Spleen (tissue), 11 donors: ENCODE results near the gene CFAP54. TPM values are rescaled to one million over a fixed set of nuclear protein-coding genes. Genes with fewer than 3 reads are reported as not detected.

ENCODE experiments used
- DNase-seq: peaks from one replicate; pipeline ENCODE4 v3.0.0-alpha.2; 2020
- H3K27ac ChIP-seq, 8 donors: fragments of 200-600 bp; sonication (generic) in 7 of 8; 1 replicate in 4 of 8; 2 replicates in 4 of 8; pipeline versions ENCODE4 v1.5.0 to v1.8.0; 2016 to 2021; ENCODE audit warnings: inconsistent platforms in 4 of 8, mild to moderate bottlenecking in 4 of 8, moderate library complexity in 1 of 8
- H3K27me3 ChIP-seq, 7 donors: fragments of 200-600 bp; sonication (generic) in 6 of 7; replicated peaks in 1 of 7; 1 replicate in 4 of 7; 2 replicates in 3 of 7; pipeline versions ENCODE4 v1.5.0 to v1.8.0; 2016 to 2021; ENCODE audit warnings: inconsistent platforms in 3 of 7, mild to moderate bottlenecking in 1 of 7
- H3K36me3 ChIP-seq, 6 donors: fragments of 200-600 bp; sonication (generic) in 5 of 6; 1 replicate in 4 of 6; 2 replicates in 2 of 6; pipeline versions ENCODE4 v1.5.0 to v1.8.0; 2016 to 2021; ENCODE audit warnings: inconsistent platforms in 2 of 6
- H3K4me1 ChIP-seq, 6 donors: fragments of 200-600 bp; sonication (generic) in 5 of 6; 1 replicate in 3 of 6; 2 replicates in 3 of 6; pipeline versions ENCODE4 v1.5.0 to v1.8.0; 2016 to 2021; ENCODE audit warnings: inconsistent platforms in 3 of 6
- H3K4me3 ChIP-seq, 8 donors: fragments of 200-600 bp; sonication (generic) in 7 of 8; 1 replicate in 4 of 8; 2 replicates in 4 of 8; pipeline versions ENCODE4 v1.5.0 to v1.8.0; 2016 to 2021; ENCODE audit warnings: inconsistent platforms in 4 of 8, mild to moderate bottlenecking in 4 of 8, moderate library complexity in 2 of 8
- H3K9me3 ChIP-seq, 8 donors: fragments of 200-600 bp; sonication (generic) in 7 of 8; 1 replicate in 4 of 8; 2 replicates in 4 of 8; pipeline versions ENCODE4 v1.5.0 to v1.8.0; 2016 to 2021; ENCODE audit warnings: inconsistent platforms in 4 of 8
- CTCF ChIP-seq, 11 experiments: fragments of 200-600 bp in 7 of 11; fragments of 450-650 bp in 4 of 11; sonication (generic) in 4 of 11; IDR thresholded peaks in 8 of 11; conservative IDR thresholded peaks in 3 of 11; 1 replicate in 7 of 11; 2 replicates in 4 of 11; pipeline versions ENCODE4 v1.4.0 to v1.8.0; 2016 to 2021; ENCODE audit warnings: antibody characterized with exemption in 11 of 11, inconsistent platforms in 4 of 11, mild to moderate bottlenecking in 1 of 11
- POLR2A ChIP-seq, 3 donors: fragments of 450-650 bp; IDR thresholded peaks; one replicate each; pipeline ENCODE4 v1.5.1; 2017; ENCODE audit warnings: antibody characterized with exemption in 3 of 3, mild to moderate bottlenecking in 1 of 3
- POLR2AphosphoS5 ChIP-seq, 3 donors: sonication (generic); formaldehyde crosslinking; IDR thresholded peaks; one replicate each; pipeline ENCODE4 v1.5.1; 2017; ENCODE audit warnings: antibody characterized with exemption in 3 of 3
- WGBS, 5 donors: extraction: QIAGEN DNeasy Blood & Tissue Kit in 3 of 5; methylation state at CpG; one replicate each; pipeline versions ENCODE4 v1.1.5 to v1.1.7; 2013 to 2018; 5-methylcytosine and 5-hydroxymethylcytosine counted together
- intact Hi-C: fragments of 100-400 bp; cut with DNase I; formaldehyde crosslinking; loops from one replicate; pipeline ENCODE4 v1.15.0; 2023; ENCODE audit warnings: low total_unique reads
- polyA plus RNA-seq, 3 donors: library from polyadenylated mRNA; stranded (reverse); fragments of 200-250 nt; gene quantifications; one replicate each; pipeline ENCODE4 v1.2.1, GENCODE V29; 2013
- total RNA-seq, 7 donors: library from RNA; depleted of rRNA in 3 of 7; stranded (reverse); fragments of >200 nt in 3 of 7; fragmentation: NEBNext Ultra II Directional in 4 of 7; extraction: Animal tissue kit (Norgen Biotek cat#: 25700) in 4 of 7; gene quantifications; one replicate each; pipeline versions ENCODE4 v1.1.0 to v1.2.1, GENCODE V29; 2016 to 2021
- donor health status: healthy with polysubstance abuse.
- donor health status: DM: no; HTN: no; CAD: no; lungs with moderate emphysema.
- donor health status: DM: no; HTN: no; CAD: no.
- donor health status: Bipolar disorder and iron deficiency.
- donor health status: healthy.
- donor health status: DM: no; HTN: no; CAD: no.
- donor health status: DM: yes; HTN: yes; CAD: no.

The CFAP54 gene
- total and polyA plus RNA-seq, 10 donors = 0.09 to 3.6 (median 2.1) TPM

GRCh38 chr12:96514328-96514727, 25.0 kb downstream of the CFAP54 start:
- no peaks in the 10 kb centered on the region for H3K9me3 ChIP-seq
- intact Hi-C loops = no loop called here
- H3K36me3 ChIP-seq = no peaks in the 10 kb centered on the region
- DNase-seq = no peak
- H3K27me3 ChIP-seq = no peaks in the 10 kb centered on the region
- no peak overlapping the region for H3K4me3 ChIP-seq
- 54 to 73% (median 66%) methylated on average over 3 of the region's 3 CpGs for WGBS, 5 donors
- peaks cover 0 to 17% (median 6%) of the 10 kb centered on the region in 6 donors for H3K4me1 ChIP-seq
- H3K27ac ChIP-seq = no peak overlapping the region
- TF ChIP-seq POLR2AphosphoS5 (IDR thresholded peaks at IDR 0.05) (no peak), CTCF (IDR thresholded peaks at IDR 0.05 in 8 of 11, conservative IDR thresholded peaks at IDR 0.05 in 3 of 11) (no peak), POLR2A (IDR thresholded peaks at IDR 0.05) (no peak)

GRCh38 chr12:96516472-96517430, 27.4 kb downstream of the CFAP54 start:
- Histone ChIP-seq H3K27ac (peak overlapping the region in 2 of 8 donors; percentile 23 to 49), H3K9me3 (no peaks in the 10 kb centered on the region), H3K4me3 (peak overlapping the region in 1 of 8 donors; percentile 5), H3K36me3 (no peaks in the 10 kb centered on the region), H3K27me3 (no peaks in the 10 kb centered on the region), H3K4me1 (peaks cover 0 to 17% (median 6%) of the 10 kb centered on the region in 6 donors)
- intact Hi-C loops = loop anchor here (5.0 kb wide), 1 partner anchor 454 kb away; no protein-coding TSS in a partner anchor
- WGBS, 5 donors = 28 to 37% (median 32%) methylated on average over 8 of the region's 8 CpGs
- peak; percentile 90 for DNase-seq
- TF ChIP-seq POLR2AphosphoS5 (IDR thresholded peaks at IDR 0.05) (no peak), POLR2A (IDR thresholded peaks at IDR 0.05) (no peak), CTCF (IDR thresholded peaks at IDR 0.05 in 8 of 11, conservative IDR thresholded peaks at IDR 0.05 in 3 of 11) (peak; percentile 31 to 92 (median 74))

- TF ChIP-seq CTCF (IDR thresholded peaks at IDR 0.05 in 8 of 11, conservative IDR thresholded peaks at IDR 0.05 in 3 of 11) (no peak), POLR2A (IDR thresholded peaks at IDR 0.05) (no peak), POLR2AphosphoS5 (IDR thresholded peaks at IDR 0.05) (no peak)
- no peak overlapping the region for H3K27ac ChIP-seq
- H3K4me3 ChIP-seq = no peak overlapping the region
- WGBS, 5 donors = 84 to 92% (median 88%) methylated on average over 3 of the region's 3 CpGs
- no peaks in the 10 kb centered on the region for H3K27me3 ChIP-seq
- peaks cover 0 to 9% (median 6%) of the 10 kb centered on the region in 6 donors for H3K4me1 ChIP-seq
- no peaks in the 10 kb centered on the region for H3K9me3 ChIP-seq
- DNase-seq = no peak
- intact Hi-C loops = no loop called here
- H3K36me3 ChIP-seq = no peaks in the 10 kb centered on the region
These were observed 31.4 kb downstream of the CFAP54 start for GRCh38 chr12:96520767-96521166.
